Measurements from ENCODE around the gene FAM24B.
A peak's percentile ranks its signal among the peaks of the same experiment; 100 is the strongest.
"Not testable (repeated sequence)": the region's sequence is repeated elsewhere in the genome, so short reads cannot be mapped to it uniquely, and the experiment has no call there.

Gene FAM24B, protein sequence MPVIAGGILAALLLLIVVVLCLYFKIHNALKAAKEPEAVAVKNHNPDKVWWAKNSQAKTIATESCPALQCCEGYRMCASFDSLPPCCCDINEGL

DNA sequence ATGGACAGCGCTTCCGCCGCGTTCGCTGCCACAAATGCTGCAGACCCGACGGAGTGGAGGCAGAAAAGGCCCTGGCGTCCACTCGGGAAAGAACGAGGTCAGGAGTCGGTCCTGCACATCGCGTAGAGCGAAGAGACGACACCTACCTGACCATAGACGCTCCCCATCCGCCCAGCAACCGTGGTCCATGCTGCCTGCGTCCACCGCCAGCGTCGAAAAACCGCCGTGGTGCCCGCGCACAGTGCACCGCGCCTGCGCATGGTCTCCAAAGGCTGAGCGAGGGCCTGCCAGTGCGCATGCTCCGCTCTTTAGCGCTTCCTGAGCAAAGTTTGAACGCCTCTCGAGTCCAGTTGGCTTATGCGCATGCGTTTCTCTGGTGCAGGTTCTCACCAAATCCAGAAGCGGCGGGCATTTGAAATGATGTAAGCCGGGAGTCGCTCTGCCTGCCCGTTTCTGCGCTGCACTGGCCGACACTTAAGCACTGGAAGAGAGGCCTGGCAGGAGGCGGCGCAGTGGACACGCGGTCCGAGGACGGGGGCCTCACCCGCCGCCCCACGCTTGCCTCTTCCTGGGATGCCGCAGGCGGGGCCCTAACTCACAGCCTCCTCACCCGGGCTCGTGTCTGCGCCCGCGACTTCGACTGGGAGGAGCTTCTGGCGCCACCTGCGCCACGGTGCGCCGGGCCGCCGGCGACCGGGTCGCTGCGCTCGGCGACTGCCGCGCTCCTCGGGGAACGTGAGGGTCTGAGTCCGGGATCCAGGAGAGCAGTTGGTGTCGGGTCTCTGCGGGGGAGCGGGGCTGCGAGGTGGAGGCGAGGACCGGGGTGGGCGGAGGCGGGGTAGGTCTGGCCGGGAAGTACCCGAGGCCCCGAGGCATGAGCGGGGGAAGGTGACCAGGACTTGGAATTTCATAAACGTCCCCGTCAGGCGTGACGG lies at the start of gene FAM24B:
TSS of gene FAM24B (minus strand) at position 243 of the 935 bp plus-strand sequence. CDS start 29,066 bp downstream, outside the sequence.
- H3K9me3 ChIP-seq (ENCODE audit: control insufficient read depth, insufficient read depth, low read length): no peaks in the 10 kb centered on the region
- no CpG with 5 or more reads among the region's 95 CpGs for WGBS (ENCODE audit: insufficient coverage, insufficient read length)
- H3K4me1 ChIP-seq (ENCODE audit: control insufficient read depth, insufficient read depth, low read length): peaks cover 2% of the 10 kb centered on the region; the same call in 1 of the 2 replicates
- DNase-seq (ENCODE audit: low read depth, low spot score): no peak
- no peaks in the 10 kb centered on the region for H3K27me3 ChIP-seq (ENCODE audit: control insufficient read depth, insufficient read depth, low read length)
- H3K27ac ChIP-seq (ENCODE audit: low read length): no peak within 1 kb of the TSS
- peak within 1 kb of the TSS; percentile 24 for H3K4me3 ChIP-seq (ENCODE audit: low read length)
- H3K36me3 ChIP-seq (ENCODE audit: control insufficient read depth, insufficient read depth, low read length): no peaks in the 10 kb centered on the region

DNA sequence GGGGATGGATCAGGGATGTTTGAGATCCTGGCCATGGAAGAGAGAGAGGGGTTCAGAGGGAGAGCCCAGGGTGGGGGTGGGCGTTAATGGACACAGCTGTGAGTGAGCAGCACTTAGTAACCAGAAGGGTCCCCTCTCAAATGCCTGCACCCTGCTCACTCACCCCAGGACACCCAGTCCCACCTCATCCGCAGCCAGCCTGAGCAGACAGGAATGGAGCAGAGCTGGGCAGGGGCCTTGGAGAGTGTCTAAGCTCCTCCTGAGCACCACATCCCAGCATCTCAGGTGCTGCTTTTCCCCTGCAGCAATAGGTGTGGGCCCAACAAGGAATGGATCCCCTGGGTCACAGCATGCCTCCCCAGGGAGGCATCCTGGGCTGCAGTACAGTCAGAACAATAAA lies 36.3 kb upstream of the FAM24B start:
- Histone ChIP-seq H3K4me1 (ENCODE audit: control insufficient read depth, insufficient read depth, low read length) (no peaks in the 10 kb centered on the region), H3K27ac (ENCODE audit: low read length) (no peak overlapping the region), H3K27me3 (ENCODE audit: control insufficient read depth, insufficient read depth, low read length) (no peaks in the 10 kb centered on the region), H3K4me3 (ENCODE audit: low read length) (no peak overlapping the region), H3K9me3 (ENCODE audit: control insufficient read depth, insufficient read depth, low read length) (no peaks in the 10 kb centered on the region), H3K36me3 (ENCODE audit: control insufficient read depth, insufficient read depth, low read length) (no peaks in the 10 kb centered on the region)
- no peak for DNase-seq (ENCODE audit: low read depth, low spot score)
- WGBS (ENCODE audit: insufficient coverage, insufficient read length): no CpG with 5 or more reads among the region's 2 CpGs

DNA sequence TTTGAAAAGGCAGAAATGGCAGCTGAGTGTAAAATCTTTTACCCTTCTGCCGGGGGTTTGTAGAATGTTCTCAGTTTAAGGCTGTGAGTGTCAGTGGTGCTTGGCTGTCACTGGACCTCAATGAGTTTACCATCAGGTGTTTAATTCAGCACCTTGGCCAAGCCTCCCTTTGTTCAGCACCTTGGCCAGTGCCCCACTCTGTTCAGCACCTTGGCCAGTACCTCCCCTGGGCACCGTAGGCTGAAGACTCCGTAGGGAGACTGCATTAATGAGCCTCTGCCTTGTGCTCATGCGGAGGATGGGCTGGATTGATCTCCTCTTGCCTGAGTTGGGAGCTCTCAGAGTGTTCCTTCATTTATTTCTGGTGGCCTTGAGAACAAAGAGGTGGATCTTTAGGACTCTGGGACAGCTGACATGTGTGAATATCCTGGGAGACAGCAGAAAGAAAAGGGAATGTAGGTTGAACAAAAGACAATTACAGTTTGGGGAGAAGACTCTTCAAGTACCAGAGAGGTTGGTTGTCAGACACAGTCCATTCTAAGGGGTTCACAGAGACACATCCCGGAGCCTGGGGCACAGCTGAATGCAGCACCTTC lies 32.6 kb upstream of the FAM24B start:
- Histone ChIP-seq H3K4me3 (ENCODE audit: low read length) (no peak overlapping the region), H3K27ac (ENCODE audit: low read length) (no peak overlapping the region), H3K27me3 (ENCODE audit: control insufficient read depth, insufficient read depth, low read length) (no peaks in the 10 kb centered on the region), H3K36me3 (ENCODE audit: control insufficient read depth, insufficient read depth, low read length) (no peaks in the 10 kb centered on the region), H3K4me1 (ENCODE audit: control insufficient read depth, insufficient read depth, low read length) (no peaks in the 10 kb centered on the region), H3K9me3 (ENCODE audit: control insufficient read depth, insufficient read depth, low read length) (no peaks in the 10 kb centered on the region)
- DNase-seq (ENCODE audit: low read depth, low spot score): peak; percentile 50
- WGBS (ENCODE audit: insufficient coverage, insufficient read length): no CpG with 5 or more reads among the region's 5 CpGs

DNA sequence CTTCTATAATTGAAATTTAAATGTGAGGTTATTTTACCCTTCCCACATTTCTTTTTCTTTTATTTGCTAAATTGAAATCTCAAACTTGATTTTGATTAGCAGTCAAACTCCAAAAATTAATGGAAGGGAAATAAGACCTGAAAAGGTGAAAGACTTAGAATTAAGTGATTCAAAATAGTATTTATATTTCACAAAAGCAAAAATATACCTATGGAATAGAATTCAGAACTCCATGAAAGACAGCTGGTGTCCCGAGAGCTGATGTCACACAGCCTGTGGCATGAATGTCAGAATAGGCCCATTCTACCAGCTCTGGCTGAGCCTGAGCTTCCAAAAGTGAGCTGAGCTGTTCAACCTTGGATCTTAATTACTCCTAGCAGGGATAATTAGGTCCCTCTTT lies 30.9 kb upstream of the FAM24B start, which contains the start of gene FAM24A:
TSS of gene FAM24A (plus strand) at position 301 of the 400 bp plus-strand sequence. CDS start 1,025 bp downstream, outside the sequence.
- DNase-seq (ENCODE audit: low read depth, low spot score): no peak
- no peaks in the 10 kb centered on the region for H3K4me1 ChIP-seq (ENCODE audit: control insufficient read depth, insufficient read depth, low read length)
- no CpG with 5 or more reads among the region's 1 CpG for WGBS (ENCODE audit: insufficient coverage, insufficient read length)
- H3K27ac ChIP-seq (ENCODE audit: low read length): no peak within 1 kb of the TSS
- no peaks in the 10 kb centered on the region for H3K36me3 ChIP-seq (ENCODE audit: control insufficient read depth, insufficient read depth, low read length)
- H3K9me3 ChIP-seq (ENCODE audit: control insufficient read depth, insufficient read depth, low read length): no peaks in the 10 kb centered on the region
- H3K4me3 ChIP-seq (ENCODE audit: low read length): no peak within 1 kb of the TSS
- H3K27me3 ChIP-seq (ENCODE audit: control insufficient read depth, insufficient read depth, low read length): no peaks in the 10 kb centered on the region

DNA sequence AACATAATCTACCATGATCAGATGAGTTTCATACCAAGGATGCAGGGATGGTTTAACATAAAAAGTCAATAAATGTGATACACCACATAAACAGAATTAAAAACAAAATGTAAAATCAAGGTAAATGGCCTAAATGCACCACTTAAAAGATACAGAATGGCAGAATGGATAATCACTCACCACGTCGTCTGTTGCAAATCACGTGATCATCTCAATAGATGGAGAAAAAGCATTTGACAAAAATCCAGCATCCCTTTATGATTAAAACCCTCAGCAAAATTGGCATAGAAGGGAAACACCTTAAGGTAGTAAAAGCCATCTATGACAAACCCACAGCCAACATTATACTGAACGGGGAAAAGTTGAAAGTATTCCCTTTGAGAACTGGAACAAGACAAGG lies 24.5 kb upstream of the FAM24B start:
- H3K27ac ChIP-seq (ENCODE audit: low read length); H3K36me3 ChIP-seq (ENCODE audit: control insufficient read depth, insufficient read depth, low read length); H3K4me1 ChIP-seq (ENCODE audit: control insufficient read depth, insufficient read depth, low read length); H3K4me3 ChIP-seq (ENCODE audit: low read length); H3K9me3 ChIP-seq (ENCODE audit: control insufficient read depth, insufficient read depth, low read length); DNase-seq (ENCODE audit: low read depth, low spot score); H3K27me3 ChIP-seq (ENCODE audit: control insufficient read depth, insufficient read depth, low read length): not testable (repeated sequence)
- WGBS (ENCODE audit: insufficient coverage, insufficient read length): no CpG with 5 or more reads among the region's 4 CpGs

DNA sequence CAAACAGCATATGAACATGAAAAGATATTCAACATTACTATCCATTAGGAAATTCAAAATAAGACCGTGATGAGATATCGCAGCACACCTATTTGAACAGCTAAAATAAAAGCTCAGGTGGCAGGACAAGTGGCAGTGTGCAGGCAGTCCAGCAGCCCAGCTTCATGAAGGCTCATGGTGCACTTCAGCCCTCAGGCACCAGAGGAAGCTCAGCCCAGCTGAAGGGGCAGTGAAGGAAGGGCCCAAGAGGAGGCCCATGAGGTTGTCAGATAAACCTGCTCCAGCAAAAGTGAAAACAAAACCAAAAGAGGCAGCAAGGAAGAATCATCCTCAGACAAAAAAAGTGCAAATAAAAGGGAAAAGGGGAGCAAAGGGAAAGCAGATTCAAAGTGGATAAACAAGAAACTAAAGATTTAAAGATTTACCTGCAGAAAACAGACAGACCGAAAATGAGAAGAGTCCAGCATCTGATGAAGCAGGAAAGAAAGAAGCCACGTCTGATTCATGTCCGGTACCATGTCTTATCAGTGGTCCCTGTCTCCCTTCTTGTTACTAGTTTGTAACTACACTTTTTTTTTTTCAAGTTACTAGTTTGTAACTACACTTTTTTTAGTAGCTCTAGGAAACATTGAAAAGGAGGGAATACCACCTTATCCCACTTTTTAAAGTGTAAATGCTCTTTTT lies 15.0 kb upstream of the FAM24B start:
- Histone ChIP-seq H3K27me3 (ENCODE audit: control insufficient read depth, insufficient read depth, low read length) (no peaks in the 10 kb centered on the region), H3K4me1 (ENCODE audit: control insufficient read depth, insufficient read depth, low read length) (no peaks in the 10 kb centered on the region), H3K36me3 (ENCODE audit: control insufficient read depth, insufficient read depth, low read length) (no peaks in the 10 kb centered on the region), H3K9me3 (ENCODE audit: control insufficient read depth, insufficient read depth, low read length) (no peaks in the 10 kb centered on the region), H3K27ac (ENCODE audit: low read length) (no peak overlapping the region), H3K4me3 (ENCODE audit: low read length) (no peak overlapping the region)
- WGBS (ENCODE audit: insufficient coverage, insufficient read length): no CpG with 5 or more reads among the region's 5 CpGs
- no peak for DNase-seq (ENCODE audit: low read depth, low spot score)

DNA sequence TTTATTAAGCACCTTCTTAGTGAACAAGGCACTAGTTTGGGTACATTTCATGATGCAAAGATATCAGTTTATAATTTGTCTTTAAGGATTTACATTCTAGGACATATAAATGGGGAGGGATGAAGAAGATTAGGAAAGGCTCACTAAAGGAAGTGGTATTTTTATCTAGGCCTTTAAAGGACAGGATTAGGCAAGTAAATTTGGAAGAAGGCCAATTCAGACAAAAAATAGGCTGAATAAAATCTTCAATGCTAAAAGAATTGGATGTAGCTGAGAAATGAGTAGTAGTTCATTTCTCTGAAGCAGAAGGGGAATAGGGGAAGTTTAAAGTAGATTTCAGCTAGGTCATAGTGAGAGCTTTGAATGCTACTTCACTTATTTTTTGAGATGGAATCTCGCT lies 4.8 kb upstream of the FAM24B start:
- Histone ChIP-seq H3K9me3 (ENCODE audit: control insufficient read depth, insufficient read depth, low read length) (no peaks in the 10 kb centered on the region), H3K4me3 (ENCODE audit: low read length) (no peak overlapping the region), H3K36me3 (ENCODE audit: control insufficient read depth, insufficient read depth, low read length) (no peaks in the 10 kb centered on the region), H3K27me3 (ENCODE audit: control insufficient read depth, insufficient read depth, low read length) (no peaks in the 10 kb centered on the region), H3K27ac (ENCODE audit: low read length) (no peak overlapping the region), H3K4me1 (ENCODE audit: control insufficient read depth, insufficient read depth, low read length) (no peaks in the 10 kb centered on the region)
- WGBS (ENCODE audit: insufficient coverage, insufficient read length): no CpG with 5 or more reads among the region's 1 CpG
- no peak for DNase-seq (ENCODE audit: low read depth, low spot score)

DNA sequence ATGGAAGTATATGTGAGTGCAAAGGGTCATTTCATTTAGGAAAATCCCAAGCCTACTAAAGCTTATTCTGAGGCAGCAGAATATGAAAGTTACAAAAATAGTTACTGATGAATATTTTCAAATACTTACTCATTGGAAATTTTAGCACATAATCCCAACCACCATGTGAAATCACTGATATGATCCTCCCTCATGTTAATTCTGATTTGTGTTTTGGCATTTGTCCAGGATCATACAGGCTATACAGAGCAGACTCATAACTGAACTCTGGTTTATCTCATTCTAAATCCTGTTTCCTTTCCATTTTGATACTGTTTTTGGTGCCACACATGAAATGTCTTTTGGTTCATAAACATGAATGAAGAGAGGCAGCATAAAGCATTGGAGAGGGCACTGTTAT lies 3.4 kb upstream of the FAM24B start:
- Histone ChIP-seq H3K4me3 (ENCODE audit: low read length) (no peak overlapping the region), H3K27me3 (ENCODE audit: control insufficient read depth, insufficient read depth, low read length) (no peaks in the 10 kb centered on the region), H3K9me3 (ENCODE audit: control insufficient read depth, insufficient read depth, low read length) (no peaks in the 10 kb centered on the region), H3K27ac (ENCODE audit: low read length) (no peak overlapping the region), H3K4me1 (ENCODE audit: control insufficient read depth, insufficient read depth, low read length) (peaks cover 2% of the 10 kb centered on the region; the same call in 1 of the 2 replicates), H3K36me3 (ENCODE audit: control insufficient read depth, insufficient read depth, low read length) (no peaks in the 10 kb centered on the region)
- no peak for DNase-seq (ENCODE audit: low read depth, low spot score)

DNA sequence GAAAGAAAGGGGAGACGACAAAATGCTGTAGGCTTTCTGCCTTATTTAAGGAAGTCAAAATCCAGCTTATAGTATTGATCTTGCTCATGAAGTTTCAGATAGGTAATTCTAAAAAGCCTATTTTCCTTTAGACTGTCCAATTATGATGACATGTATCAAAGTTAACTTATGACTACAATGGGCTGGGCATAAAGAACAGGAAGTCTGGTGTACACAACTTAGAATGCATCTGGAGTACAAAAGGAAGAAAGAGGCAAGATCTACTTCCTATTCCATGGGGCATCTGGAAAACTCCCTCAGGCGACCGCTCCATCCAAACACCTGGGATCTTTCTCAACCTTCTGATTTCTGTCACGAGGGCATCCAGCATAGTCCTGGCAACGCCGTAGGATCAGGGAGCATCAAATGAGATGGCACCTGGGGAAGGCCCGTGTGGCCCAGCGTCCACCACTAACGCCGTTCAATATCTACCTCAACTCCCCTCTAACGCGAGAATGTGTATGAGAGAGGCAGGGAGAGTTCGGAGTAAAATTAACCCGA lies 512 bp downstream of the FAM24B start:
- H3K27ac ChIP-seq (ENCODE audit: low read length): no peak overlapping the region
- no peak for DNase-seq (ENCODE audit: low read depth, low spot score)
- no peaks in the 10 kb centered on the region for H3K9me3 ChIP-seq (ENCODE audit: control insufficient read depth, insufficient read depth, low read length)
- no peaks in the 10 kb centered on the region for H3K36me3 ChIP-seq (ENCODE audit: control insufficient read depth, insufficient read depth, low read length)
- peak overlapping the region; percentile 3; the same call in 1 of the 2 replicates for H3K4me3 ChIP-seq (ENCODE audit: low read length)
- no peaks in the 10 kb centered on the region for H3K27me3 ChIP-seq (ENCODE audit: control insufficient read depth, insufficient read depth, low read length)
- WGBS (ENCODE audit: insufficient coverage, insufficient read length): no CpG with 5 or more reads among the region's 14 CpGs
- H3K4me1 ChIP-seq (ENCODE audit: control insufficient read depth, insufficient read depth, low read length): peaks cover 2% of the 10 kb centered on the region; the same call in 1 of the 2 replicates

DNA sequence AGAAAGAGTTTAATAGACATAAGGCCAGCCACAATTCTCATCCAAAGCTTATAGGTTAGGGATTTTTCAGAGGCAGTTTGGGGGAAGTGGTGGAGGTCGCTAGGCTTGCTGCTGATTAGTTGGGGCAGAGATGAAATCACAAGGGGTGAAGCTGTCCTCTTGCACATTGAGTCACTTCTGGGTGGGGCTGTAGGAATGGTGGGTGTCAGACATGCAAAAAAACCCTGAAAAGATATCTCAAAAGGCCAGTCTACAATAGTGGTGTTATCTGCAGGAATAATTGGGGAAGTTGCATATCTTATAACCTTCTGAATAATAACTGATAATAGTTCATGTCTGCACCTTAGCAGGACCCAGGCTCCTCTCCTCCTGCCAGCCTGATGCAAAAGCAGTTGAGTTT lies 2.1 kb downstream of the FAM24B start:
- H3K36me3 ChIP-seq (ENCODE audit: control insufficient read depth, insufficient read depth, low read length): no peaks in the 10 kb centered on the region
- H3K4me1 ChIP-seq (ENCODE audit: control insufficient read depth, insufficient read depth, low read length): peaks cover 2% of the 10 kb centered on the region; the same call in 1 of the 2 replicates
- no peak overlapping the region for H3K27ac ChIP-seq (ENCODE audit: low read length)
- no peaks in the 10 kb centered on the region for H3K9me3 ChIP-seq (ENCODE audit: control insufficient read depth, insufficient read depth, low read length)
- DNase-seq (ENCODE audit: low read depth, low spot score): no peak
- H3K4me3 ChIP-seq (ENCODE audit: low read length): no peak overlapping the region
- no CpG with 5 or more reads among the region's 1 CpG for WGBS (ENCODE audit: insufficient coverage, insufficient read length)
- H3K27me3 ChIP-seq (ENCODE audit: control insufficient read depth, insufficient read depth, low read length): no peaks in the 10 kb centered on the region

Data from iPS DF 6.9 (cell line).